Measurements from ENCODE around the gene ZNF496. TPM values are rescaled to one million over a fixed set of nuclear protein-coding genes. Genes with fewer than 3 reads are reported as not detected.

ZNF496 gene
- total RNA-seq, 2 experiments from 2014 or later: 21.7 to 36.4 TPM

DNA sequence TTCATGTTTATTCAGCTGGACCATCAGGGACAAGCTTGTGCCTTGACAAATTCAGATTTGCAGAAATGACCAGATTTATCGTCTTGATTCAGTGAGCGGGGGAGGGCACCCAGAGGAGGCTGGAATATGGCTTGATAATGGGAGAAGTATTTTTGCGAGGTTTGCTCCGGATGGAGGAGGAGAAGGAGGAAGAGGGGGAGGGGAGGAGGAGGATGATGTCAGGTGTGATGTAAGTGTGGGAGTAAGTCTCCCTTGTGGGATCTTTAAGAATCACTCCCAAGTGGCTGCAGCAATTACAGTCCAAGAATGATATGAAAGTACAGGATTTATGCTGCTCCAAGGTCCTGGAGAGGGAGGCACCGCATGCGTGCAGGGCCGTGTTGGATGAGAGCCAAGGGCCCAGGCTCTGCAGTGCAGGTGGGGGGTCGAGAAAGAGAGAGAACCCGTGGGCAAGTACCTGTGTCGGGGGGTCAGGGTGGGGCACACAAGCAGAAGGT, 5.6 kb upstream of the ZNF496 start:
- TF ChIP-seq, protein P1, sequence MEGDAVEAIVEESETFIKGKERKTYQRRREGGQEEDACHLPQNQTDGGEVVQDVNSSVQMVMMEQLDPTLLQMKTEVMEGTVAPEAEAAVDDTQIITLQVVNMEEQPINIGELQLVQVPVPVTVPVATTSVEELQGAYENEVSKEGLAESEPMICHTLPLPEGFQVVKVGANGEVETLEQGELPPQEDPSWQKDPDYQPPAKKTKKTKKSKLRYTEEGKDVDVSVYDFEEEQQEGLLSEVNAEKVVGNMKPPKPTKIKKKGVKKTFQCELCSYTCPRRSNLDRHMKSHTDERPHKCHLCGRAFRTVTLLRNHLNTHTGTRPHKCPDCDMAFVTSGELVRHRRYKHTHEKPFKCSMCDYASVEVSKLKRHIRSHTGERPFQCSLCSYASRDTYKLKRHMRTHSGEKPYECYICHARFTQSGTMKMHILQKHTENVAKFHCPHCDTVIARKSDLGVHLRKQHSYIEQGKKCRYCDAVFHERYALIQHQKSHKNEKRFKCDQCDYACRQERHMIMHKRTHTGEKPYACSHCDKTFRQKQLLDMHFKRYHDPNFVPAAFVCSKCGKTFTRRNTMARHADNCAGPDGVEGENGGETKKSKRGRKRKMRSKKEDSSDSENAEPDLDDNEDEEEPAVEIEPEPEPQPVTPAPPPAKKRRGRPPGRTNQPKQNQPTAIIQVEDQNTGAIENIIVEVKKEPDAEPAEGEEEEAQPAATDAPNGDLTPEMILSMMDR (conservative IDR thresholded peaks at IDR 0.05; ENCODE audit: low read length): no peak
- no peak for TF ChIP-seq EZH2phosphoT487 (IDR thresholded peaks at IDR 0.05; ENCODE audit: borderline replicate concordance, low read depth, low read length)
- BruUV-seq (replicated peaks): no TSS peak
- H4K20me1 ChIP-seq (ENCODE audit: insufficient read depth, low read length): no peaks in the 10 kb centered on the region
- H3K36me3 ChIP-seq (ENCODE audit: insufficient read depth, low read length): no peaks in the 10 kb centered on the region
- peaks cover 5% of the 10 kb centered on the region for H3K4me1 ChIP-seq (ENCODE audit: insufficient read depth, low read length, poor library complexity, severe bottlenecking)
- H3K79me2 ChIP-seq (ENCODE audit: insufficient read depth, low read depth, low read length): no peaks in the 10 kb centered on the region
- POLR2A ChIA-PET: interaction anchor here (0.8 kb wide), 1 partner anchor 1747 kb away, joined by 4 read pairs; no protein-coding TSS in a partner anchor
- CTCF ChIA-PET (ENCODE audit: unreplicated experiment): no interaction called here
- intact Hi-C loops (cut with micrococcal nuclease; ENCODE audit: unreplicated experiment): no loop called here
- H3K4me3 ChIP-seq (ENCODE audit: low read depth, low read length, poor library complexity, severe bottlenecking): no peak overlapping the region
- H3K9me2 ChIP-seq (ENCODE audit: insufficient read depth, low read length): no peaks in the 10 kb centered on the region
- H3K4me2 ChIP-seq (ENCODE audit: low read length): no peak overlapping the region
- no peak overlapping the region for H3K27ac ChIP-seq (ENCODE audit: low read depth, low read length, poor library complexity, severe bottlenecking)
- H3K9me3 ChIP-seq (ENCODE audit: low read length): no peaks in the 10 kb centered on the region
- no peak for DNase-seq (ENCODE audit: low spot score)
- no peak overlapping the region for H2AFZ ChIP-seq (ENCODE audit: low read length)

DNA sequence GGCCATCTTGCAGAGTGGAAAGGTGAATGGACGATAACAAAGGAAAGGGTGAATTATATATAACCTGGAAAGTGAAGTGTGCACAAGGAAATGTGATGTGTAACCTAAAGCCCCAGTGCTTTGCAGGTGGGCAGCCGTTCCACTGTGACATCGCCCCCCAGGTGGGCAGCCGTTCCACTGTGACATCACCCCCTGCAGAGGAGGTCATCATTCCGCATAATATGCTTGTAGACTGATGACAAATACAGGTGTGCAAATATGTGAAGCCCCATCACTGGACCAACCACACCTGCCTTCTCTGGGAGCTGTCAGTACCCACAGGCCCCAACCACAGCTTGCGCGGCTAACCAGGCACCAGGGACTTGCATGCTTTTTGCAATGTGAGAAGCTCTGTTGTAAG, 4.7 kb upstream of the ZNF496 start:
- POLR2A ChIA-PET: interaction anchor here (0.8 kb wide), 1 partner anchor 1746 kb away, joined by 4 read pairs; no protein-coding TSS in a partner anchor
- no TSS peak for BruUV-seq (replicated peaks)
- intact Hi-C loops (cut with micrococcal nuclease; ENCODE audit: unreplicated experiment): no loop called here

DNA sequence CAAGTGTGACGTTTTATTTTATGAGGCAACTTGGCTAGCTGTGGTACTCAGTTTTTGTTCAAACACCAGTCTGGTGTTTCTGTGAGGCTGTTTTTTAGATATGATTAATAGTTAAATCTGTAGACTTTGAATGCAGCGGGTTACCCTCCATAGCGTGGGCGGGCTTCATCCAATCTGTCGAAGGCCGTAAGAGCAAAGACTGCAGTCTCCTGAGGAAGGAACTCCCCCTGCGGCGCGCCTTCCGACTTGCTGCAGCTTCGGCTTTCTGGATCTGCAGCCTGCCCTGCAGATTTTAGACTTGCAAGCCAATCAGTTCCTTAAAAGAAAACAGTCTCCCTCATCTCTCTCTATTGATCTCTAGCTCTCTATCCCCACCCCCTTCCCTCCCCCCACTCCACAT, 4.2 kb upstream of the ZNF496 start:
- no peak overlapping the region for H3K27ac ChIP-seq (ENCODE audit: low read depth, low read length, poor library complexity, severe bottlenecking)
- H3K36me3 ChIP-seq (ENCODE audit: insufficient read depth, low read length): no peaks in the 10 kb centered on the region
- TF ChIP-seq, protein P1 (conservative IDR thresholded peaks at IDR 0.05; ENCODE audit: low read length): no peak
- no peak for TF ChIP-seq EZH2phosphoT487 (IDR thresholded peaks at IDR 0.05; ENCODE audit: borderline replicate concordance, low read depth, low read length)
- no peak for DNase-seq (ENCODE audit: low spot score)
- peaks cover 8% of the 10 kb centered on the region for H3K4me1 ChIP-seq (ENCODE audit: insufficient read depth, low read length, poor library complexity, severe bottlenecking)
- H3K9me2 ChIP-seq (ENCODE audit: insufficient read depth, low read length): no peaks in the 10 kb centered on the region
- no peak overlapping the region for H3K4me3 ChIP-seq (ENCODE audit: low read depth, low read length, poor library complexity, severe bottlenecking)
- BruUV-seq (replicated peaks): no TSS peak
- H4K20me1 ChIP-seq (ENCODE audit: insufficient read depth, low read length): no peaks in the 10 kb centered on the region
- no peak overlapping the region for H2AFZ ChIP-seq (ENCODE audit: low read length)
- no peaks in the 10 kb centered on the region for H3K79me2 ChIP-seq (ENCODE audit: insufficient read depth, low read depth, low read length)
- intact Hi-C loops (cut with micrococcal nuclease; ENCODE audit: unreplicated experiment): no loop called here
- POLR2A ChIA-PET: no interaction called here
- H3K4me2 ChIP-seq (ENCODE audit: low read length): no peak overlapping the region
- CTCF ChIA-PET (ENCODE audit: unreplicated experiment): no interaction called here
- no peaks in the 10 kb centered on the region for H3K9me3 ChIP-seq (ENCODE audit: low read length)

More for the DNA sequence above, 4.7 kb upstream of the ZNF496 start:
- no peaks in the 10 kb centered on the region for H3K9me2 ChIP-seq (ENCODE audit: insufficient read depth, low read length)
- no peaks in the 10 kb centered on the region for H3K79me2 ChIP-seq (ENCODE audit: insufficient read depth, low read depth, low read length)
- no peak overlapping the region for H3K4me3 ChIP-seq (ENCODE audit: low read depth, low read length, poor library complexity, severe bottlenecking)
- CTCF ChIA-PET (ENCODE audit: unreplicated experiment): no interaction called here
- H3K4me2 ChIP-seq (ENCODE audit: low read length): no peak overlapping the region
- no peaks in the 10 kb centered on the region for H3K36me3 ChIP-seq (ENCODE audit: insufficient read depth, low read length)
- DNase-seq (ENCODE audit: low spot score): no peak
- no peak for TF ChIP-seq EZH2phosphoT487 (IDR thresholded peaks at IDR 0.05; ENCODE audit: borderline replicate concordance, low read depth, low read length)
- TF ChIP-seq, protein P1 (conservative IDR thresholded peaks at IDR 0.05; ENCODE audit: low read length): no peak
- H4K20me1 ChIP-seq (ENCODE audit: insufficient read depth, low read length): no peaks in the 10 kb centered on the region
- H3K4me1 ChIP-seq (ENCODE audit: insufficient read depth, low read length, poor library complexity, severe bottlenecking): peaks cover 8% of the 10 kb centered on the region
- no peak overlapping the region for H2AFZ ChIP-seq (ENCODE audit: low read length)
- no peaks in the 10 kb centered on the region for H3K9me3 ChIP-seq (ENCODE audit: low read length)
- H3K27ac ChIP-seq (ENCODE audit: low read depth, low read length, poor library complexity, severe bottlenecking): no peak overlapping the region
